Suprapubic skin (tissue), 4 donors: ENCODE results near the gene FLT4. TPM values are rescaled to one million over a fixed set of nuclear protein-coding genes. Genes with fewer than 3 reads are reported as not detected.

Experiments
- DNase-seq, 2 donors: peaks; one replicate each; pipeline ENCODE4 v3.0.0-alpha.2; 2019; ENCODE audit warnings: low spot score in 2 of 2
- H3K27ac ChIP-seq: fragments of 200-600 bp; sonication (generic); one replicate; pipeline ENCODE4 v1.5.1; 2019
- H3K27me3 ChIP-seq: fragments of 200-600 bp; sonication (generic); one replicate; pipeline ENCODE4 v1.5.1; 2019
- H3K36me3 ChIP-seq: fragments of 200-600 bp; sonication (generic); one replicate; pipeline ENCODE4 v1.5.1; 2019
- H3K4me1 ChIP-seq: fragments of 200-600 bp; sonication (generic); one replicate; pipeline ENCODE4 v1.5.1; 2019
- H3K4me3 ChIP-seq: fragments of 200-600 bp; sonication (generic); one replicate; pipeline ENCODE4 v1.5.1; 2019; ENCODE audit warnings: mild to moderate bottlenecking
- H3K9me3 ChIP-seq: fragments of 200-600 bp; sonication (generic); one replicate; pipeline ENCODE4 v1.5.1; 2019
- EP300 ChIP-seq: sonication (generic); formaldehyde crosslinking; IDR thresholded peaks from one replicate; pipeline ENCODE4 v1.6.1; 2017; ENCODE audit warnings: antibody characterized with exemption
- POLR2A ChIP-seq, 2 donors: fragments of 450-650 bp; IDR thresholded peaks; one replicate each; pipeline ENCODE4 v1.6.1; 2017; ENCODE audit warnings: antibody characterized with exemption in 2 of 2, mild to moderate bottlenecking in 2 of 2, moderate library complexity in 2 of 2
- POLR2AphosphoS5 ChIP-seq, 3 donors: sonication (generic); formaldehyde crosslinking; IDR thresholded peaks; one replicate each; pipeline ENCODE4 v1.6.1; 2017; ENCODE audit warnings: antibody characterized with exemption in 3 of 3
- WGBS: methylation state at CpG from one replicate; pipeline ENCODE4 v1.1.5; 2018; 5-methylcytosine and 5-hydroxymethylcytosine counted together
- total RNA-seq, 4 donors: library from RNA; depleted of rRNA; stranded (reverse); fragments of >200 nt; gene quantifications; one replicate each; pipeline ENCODE4 v1.1.0, GENCODE V29; 2016
- TF ChIP-seq, protein P1 (sequence below), 2 donors: fragments of 200-600 bp in 1 of 2; fragments of 450-650 bp in 1 of 2; sonication (generic) in 1 of 2; IDR thresholded peaks; one replicate each; pipeline ENCODE4 v1.5.1; 2016 to 2019; ENCODE audit warnings: antibody characterized with exemption in 2 of 2, mild to moderate bottlenecking in 1 of 2, moderate library complexity in 1 of 2

Gene FLT4
- total RNA-seq, 4 donors from 2014 or later: 0.79 to 8.9 (median 1.4) TPM

- TF ChIP-seq POLR2A (IDR thresholded peaks at IDR 0.05) (no peak), POLR2AphosphoS5 (IDR thresholded peaks at IDR 0.05) (no peak), EP300 (no peak)
- TF ChIP-seq, protein P1, sequence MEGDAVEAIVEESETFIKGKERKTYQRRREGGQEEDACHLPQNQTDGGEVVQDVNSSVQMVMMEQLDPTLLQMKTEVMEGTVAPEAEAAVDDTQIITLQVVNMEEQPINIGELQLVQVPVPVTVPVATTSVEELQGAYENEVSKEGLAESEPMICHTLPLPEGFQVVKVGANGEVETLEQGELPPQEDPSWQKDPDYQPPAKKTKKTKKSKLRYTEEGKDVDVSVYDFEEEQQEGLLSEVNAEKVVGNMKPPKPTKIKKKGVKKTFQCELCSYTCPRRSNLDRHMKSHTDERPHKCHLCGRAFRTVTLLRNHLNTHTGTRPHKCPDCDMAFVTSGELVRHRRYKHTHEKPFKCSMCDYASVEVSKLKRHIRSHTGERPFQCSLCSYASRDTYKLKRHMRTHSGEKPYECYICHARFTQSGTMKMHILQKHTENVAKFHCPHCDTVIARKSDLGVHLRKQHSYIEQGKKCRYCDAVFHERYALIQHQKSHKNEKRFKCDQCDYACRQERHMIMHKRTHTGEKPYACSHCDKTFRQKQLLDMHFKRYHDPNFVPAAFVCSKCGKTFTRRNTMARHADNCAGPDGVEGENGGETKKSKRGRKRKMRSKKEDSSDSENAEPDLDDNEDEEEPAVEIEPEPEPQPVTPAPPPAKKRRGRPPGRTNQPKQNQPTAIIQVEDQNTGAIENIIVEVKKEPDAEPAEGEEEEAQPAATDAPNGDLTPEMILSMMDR (IDR thresholded peaks at IDR 0.05): no peak
- 90% methylated on average over 5 of the region's 22 CpGs for WGBS
- no peaks in the 10 kb centered on the region for H3K4me1 ChIP-seq
Observed at GRCh38 chr5:180630426-180630825, 19.0 kb downstream of the FLT4 start.

GRCh38 chr5:180629831-180630382 lies 19.5 kb downstream of the FLT4 start:
- no peak overlapping the region for H3K4me3 ChIP-seq
- no peaks in the 10 kb centered on the region for H3K9me3 ChIP-seq
- H3K27ac ChIP-seq: no peak overlapping the region
- TF ChIP-seq, protein P1 (IDR thresholded peaks at IDR 0.05): no peak
- TF ChIP-seq EP300 (no peak), POLR2A (IDR thresholded peaks at IDR 0.05) (no peak)
- WGBS: 92% methylated on average over 15 of the region's 25 CpGs
- H3K4me1 ChIP-seq: no peaks in the 10 kb centered on the region
- DNase-seq: no peak
- H3K27me3 ChIP-seq: peaks cover 23% of the 10 kb centered on the region
- H3K36me3 ChIP-seq: no peaks in the 10 kb centered on the region

More at GRCh38 chr5:180630426-180630825, 19.0 kb downstream of the FLT4 start:
- Histone ChIP-seq H3K27ac (no peak overlapping the region), H3K36me3 (no peaks in the 10 kb centered on the region), H3K27me3 (peaks cover 23% of the 10 kb centered on the region), H3K4me3 (no peak overlapping the region), H3K9me3 (no peaks in the 10 kb centered on the region)
- DNase-seq: no peak

DNA sequence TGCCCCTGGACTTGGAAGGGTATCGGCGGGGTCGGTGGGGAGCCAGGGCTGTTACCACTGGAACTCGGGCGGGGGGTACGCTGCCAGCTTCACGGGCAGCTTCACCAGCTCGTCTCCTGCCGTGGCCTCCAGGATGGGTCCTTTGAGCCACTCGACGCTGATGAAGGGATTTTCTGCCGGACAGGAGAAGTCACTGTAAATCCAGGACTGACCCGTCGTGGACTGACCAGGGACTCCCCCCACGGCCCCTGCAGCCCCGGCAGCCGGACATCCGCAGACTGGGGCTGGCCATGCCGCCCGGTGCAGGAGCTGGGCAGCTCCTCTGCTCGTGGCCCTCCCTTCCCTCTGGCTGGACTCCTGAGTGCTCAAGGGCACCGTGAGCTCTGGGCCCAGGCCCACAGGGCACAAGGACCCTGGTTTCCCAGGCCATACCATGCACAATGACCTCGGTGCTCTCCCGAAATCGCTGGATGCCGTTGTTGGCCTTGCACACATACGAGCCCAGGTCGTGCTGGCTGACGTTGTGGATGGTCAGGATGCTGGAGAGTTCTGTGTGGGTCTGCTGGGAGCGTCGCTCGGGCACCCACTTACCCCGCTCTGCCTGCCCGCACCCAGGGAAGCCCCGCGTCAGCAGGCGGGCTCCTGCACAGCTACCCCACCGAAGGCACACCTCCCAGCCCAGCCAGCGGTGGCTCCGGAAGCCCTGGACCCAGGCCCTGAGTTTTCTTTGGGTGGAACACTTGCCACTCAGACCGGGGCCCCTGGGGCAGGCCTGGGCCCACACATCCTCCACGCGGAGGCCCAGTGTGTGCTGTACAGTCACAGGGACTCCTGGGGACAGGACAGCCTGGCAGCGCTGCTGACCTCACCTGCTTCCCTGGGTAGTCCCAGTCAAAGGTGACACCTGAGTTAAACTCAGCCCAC lies 20.3 kb downstream of the FLT4 start:
- H3K27ac ChIP-seq: no peak overlapping the region
- H3K9me3 ChIP-seq: no peaks in the 10 kb centered on the region
- 72% methylated on average over 7 of the region's 44 CpGs for WGBS
- H3K27me3 ChIP-seq: peaks cover 23% of the 10 kb centered on the region
- H3K4me1 ChIP-seq: no peaks in the 10 kb centered on the region
- DNase-seq: no peak
- no peak overlapping the region for H3K4me3 ChIP-seq
- TF ChIP-seq POLR2AphosphoS5 (IDR thresholded peaks at IDR 0.05) (no peak), POLR2A (IDR thresholded peaks at IDR 0.05) (no peak), EP300 (no peak)
- TF ChIP-seq, protein P1 (IDR thresholded peaks at IDR 0.05): no peak
- H3K36me3 ChIP-seq: no peaks in the 10 kb centered on the region

- no peak for DNase-seq
- TF ChIP-seq EP300 (no peak), POLR2A (IDR thresholded peaks at IDR 0.05) (no peak), POLR2AphosphoS5 (IDR thresholded peaks at IDR 0.05) (no peak)
- TF ChIP-seq, protein P1 (IDR thresholded peaks at IDR 0.05): no peak
- Histone ChIP-seq H3K4me1 (no peaks in the 10 kb centered on the region), H3K27me3 (peaks cover 23% of the 10 kb centered on the region), H3K4me3 (no peak overlapping the region), H3K36me3 (no peaks in the 10 kb centered on the region), H3K9me3 (no peaks in the 10 kb centered on the region), H3K27ac (no peak overlapping the region)
- 57% methylated on average over 8 of the region's 14 CpGs for WGBS
Observed at GRCh38 chr5:180628211-180628610, 21.2 kb downstream of the FLT4 start.
